NCI-H510A treated with DMSO at 0.1 percent for 48 hours (cell line): Measurements from ENCODE around the gene OCA2.

Experiments
- DNase-seq: peaks from one replicate; lab custom pipeline; 2025; lab: John Stamatoyannopoulos, UW

The OCA2 gene

GRCh38 chr15:27707257-27707656 is 391.9 kb downstream of the OCA2 start:
- DNase-seq: no peak

DNA sequence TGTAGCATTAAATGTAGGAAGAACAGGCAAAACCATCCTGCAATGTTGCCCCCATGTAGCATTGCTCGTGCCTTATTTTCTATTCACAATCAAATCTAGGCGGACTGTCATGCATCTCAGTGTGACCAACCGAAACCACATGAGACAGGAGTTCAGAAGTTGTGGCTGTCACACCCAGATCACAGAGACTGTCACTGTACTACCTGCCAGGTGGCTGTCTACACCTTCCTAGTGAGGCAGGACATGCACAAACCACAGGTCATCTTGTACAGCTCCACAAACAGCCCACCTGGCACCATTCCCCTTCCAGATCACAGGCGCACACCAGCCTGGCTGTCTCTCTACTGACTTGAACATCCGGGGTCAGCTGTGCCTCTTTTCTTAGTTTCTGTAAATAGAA is 392.8 kb downstream of the OCA2 start:
- no peak for DNase-seq

GRCh38 chr15:27705056-27705455 is 394.1 kb downstream of the OCA2 start:
- no peak for DNase-seq
